ENCODE measurements around the gene TNNT2. TPM values are rescaled to one million over a fixed set of nuclear protein-coding genes. Genes with fewer than 3 reads are reported as not detected.

Gene TNNT2
- under 0.01 and 0.09 TPM in 2 replicates for total RNA-seq

DNA sequence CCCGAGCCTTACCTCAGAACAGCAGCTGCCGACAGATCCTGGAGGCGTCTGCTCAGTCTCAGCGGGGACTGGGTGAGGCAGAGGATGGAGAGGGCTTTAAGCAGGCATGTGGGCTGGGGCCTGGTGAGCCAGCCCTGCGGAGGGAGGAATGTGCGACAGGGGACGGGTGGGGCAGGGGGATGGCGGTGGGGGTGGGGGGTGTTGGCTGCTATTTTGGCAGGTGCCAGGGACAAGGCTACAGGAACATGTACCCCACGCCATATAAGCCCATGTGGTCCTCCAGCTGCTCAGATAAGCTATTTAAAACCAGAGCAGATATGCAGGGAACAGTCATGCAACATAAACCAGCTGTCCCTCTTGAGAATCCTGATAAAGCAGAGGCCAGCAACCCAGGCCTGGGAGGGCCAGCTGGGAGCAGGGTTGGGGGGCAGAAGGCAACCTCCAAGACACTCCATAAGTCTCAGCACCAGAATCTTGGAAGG lies at the start of gene TNNT2:
Gene TNNT2, minus strand, starts transcription at position 70 of the 482 bp plus-strand sequence. CDS start 4,426 bp downstream, outside the sequence.

GRCh38 chr1:201399018-201399351 lies 21.5 kb upstream of the TNNT2 start, which contains the start of gene LAD1:
LAD1 (minus strand) TSS chr1:201399324; CDS start chr1:201399306, 18 bp downstream.

Other genes starting within 250 kb of the TNNT2 start
- gene TMEM9, start 223.2 kb downstream of the TNNT2 start, total RNA-seq = 103 and 129 TPM in 2 replicates
- gene IGFN1, start 186.9 kb downstream of the TNNT2 start, total RNA-seq = under 0.01 and 0.09 TPM in 2 replicates
- gene PKP1, start 94.2 kb downstream of the TNNT2 start, total RNA-seq = under 0.01 TPM in 2 replicates
- 0.28 TPM in 1 of 2 replicates, not detected in the other for gene LAD1, start 21.6 kb upstream of the TNNT2 start, total RNA-seq
- gene TNNI1, start 44.0 kb upstream of the TNNT2 start, total RNA-seq = 0.09 TPM in 1 of 2 replicates, not detected in the other
- gene PHLDA3, start 91.5 kb upstream of the TNNT2 start, total RNA-seq = 71.5 and 126 TPM in 2 replicates
- gene CSRP1, start 129.4 kb upstream of the TNNT2 start, total RNA-seq = 116 and 163 TPM in 2 replicates
- gene NAV1, start 161.4 kb upstream of the TNNT2 start, total RNA-seq = 12.9 and 16.4 TPM in 2 replicates

Measured in smooth muscle cell of bladder (primary cell).